NCI-H82 treated with DMSO at 0.1 percent for 48 hours (cell line): ENCODE data around the gene ZNF207.
"Not testable (repeated sequence)": the region's sequence is repeated elsewhere in the genome, so short reads cannot be mapped to it uniquely, and the experiment has no call there.

Experiments
- DNase-seq: peaks from one replicate; lab custom pipeline; 2025; ENCODE audit not compliant: unreplicated experiment; lab: John Stamatoyannopoulos, UW

The ZNF207 gene

GRCh38 chr17:32385971-32386370, 36.0 kb downstream of the ZNF207 start:
- no peak for DNase-seq

- no peak for DNase-seq
These were observed 36.9 kb downstream of the ZNF207 start for GRCh38 chr17:32386844-32387243.

GRCh38 chr17:32388128-32388527, 38.2 kb downstream of the ZNF207 start:
- not testable (repeated sequence) for DNase-seq

- no peak for DNase-seq
These were observed 38.9 kb downstream of the ZNF207 start for GRCh38 chr17:32388613-32389459.

GRCh38 chr17:32393904-32394303, 43.9 kb downstream of the ZNF207 start:
- no peak for DNase-seq

GRCh38 chr17:32396343-32396742, 46.4 kb downstream of the ZNF207 start:
- DNase-seq = no peak

- DNase-seq = no peak
These were observed 49.0 kb downstream of the ZNF207 start for GRCh38 chr17:32398946-32399345.

- not testable (repeated sequence) for DNase-seq
These were observed 60.1 kb downstream of the ZNF207 start for GRCh38 chr17:32410085-32410484.

- no peak for DNase-seq
These were observed 76.9 kb downstream of the ZNF207 start for GRCh38 chr17:32426894-32427293.

GRCh38 chr17:32429598-32429997, 79.6 kb downstream of the ZNF207 start:
- DNase-seq = no peak
